WTC11 (cell line): ENCODE results near the gene ACOX2. TPM values are rescaled to one million over a fixed set of nuclear protein-coding genes. Genes with fewer than 3 reads are reported as not detected.

Source experiments
- ATAC-seq: fragments of 200-7000 bp; cut with Tn5 transposase; 2 replicates; pipeline ENCODE4 v1.10.0; 2021; ENCODE audit warnings: mild to moderate bottlenecking, moderate library complexity
- CTCF ChIA-PET: fragments of 300-600 bp; sonication (Branson Sonifier 250); formaldehyde crosslinking; loops from one replicate; lab custom pipeline; 2021; ENCODE audit warnings: antibody characterized with exemption; lab: Charles Lee
- POLR2A ChIA-PET: fragments of 350-600 bp; sonication (Branson Sonifier 250); formaldehyde crosslinking; loops from one replicate; lab custom pipeline; 2021; ENCODE audit warnings: antibody characterized with exemption; lab: Charles Lee
- DNase-seq: peaks from one replicate; pipeline ENCODE4 v3.0.0; 2021; ENCODE audit warnings: low spot score
- H3K27ac Mint-ChIP-seq: 2 replicates; pipeline ENCODE4 v1.8.0; 2021; ENCODE audit warnings: mixed read lengths
- H3K27me3 Mint-ChIP-seq: 2 replicates; pipeline ENCODE4 v1.8.0; 2021; ENCODE audit warnings: low read depth, mild to moderate bottlenecking, moderate library complexity, mixed read lengths
- H3K36me3 Mint-ChIP-seq: 2 replicates; pipeline ENCODE4 v1.8.0; 2021; ENCODE audit warnings: mixed read lengths
- H3K4me1 Mint-ChIP-seq: 2 replicates; pipeline ENCODE4 v1.8.0; 2022; ENCODE audit warnings: mixed read lengths
- H3K4me3 Mint-ChIP-seq: 2 replicates; pipeline ENCODE4 v1.8.0; 2021; ENCODE audit warnings: mild to moderate bottlenecking, moderate library complexity, mixed read lengths
- H3K9me3 Mint-ChIP-seq: 2 replicates; pipeline ENCODE4 v1.8.0; 2021; ENCODE audit warnings: mixed read lengths
- AR ChIP-seq: fragments of 250-450 bp; sonication (Bioruptor Pico); IDR thresholded peaks from 2 replicates; pipeline ENCODE4 v1.9.0; 2021; ENCODE audit warnings: mild to moderate bottlenecking
- ATF1 ChIP-seq: sonication (generic); formaldehyde crosslinking; IDR thresholded peaks from 2 replicates; pipeline ENCODE4 v1.8.1; 2023; ENCODE audit warnings: mild to moderate bottlenecking, moderate library complexity, missing genetic modification reagents
- CTCF ChIP-seq: fragments of 200-600 bp; IDR thresholded peaks from 2 replicates; pipeline ENCODE4 v1.8.0; 2022; ENCODE audit warnings: antibody characterized with exemption
- E2F5 ChIP-seq: sonication (generic); formaldehyde crosslinking; IDR thresholded peaks from 2 replicates; pipeline ENCODE4 v1.8.1; 2022; ENCODE audit warnings: mild to moderate bottlenecking, moderate library complexity, missing genetic modification reagents
- EMX1 ChIP-seq: fragments of 250-450 bp; sonication (Bioruptor Pico); IDR thresholded peaks from 2 replicates; pipeline ENCODE4 v1.8.0; 2021; ENCODE audit warnings: mild to moderate bottlenecking
- ERG ChIP-seq: fragments of 250-450 bp; sonication (Bioruptor Pico); IDR thresholded peaks from 2 replicates; pipeline ENCODE4 v1.8.0; 2021; ENCODE audit warnings: mild to moderate bottlenecking
- FOXJ3 ChIP-seq: sonication (generic); formaldehyde crosslinking; IDR thresholded peaks from 2 replicates; pipeline ENCODE4 v1.9.0; 2021; ENCODE audit warnings: missing genetic modification reagents, mild to moderate bottlenecking, borderline replicate concordance
- GRHL2 ChIP-seq: fragments of 250-450 bp; sonication (Bioruptor Pico); IDR thresholded peaks from 2 replicates; pipeline ENCODE4 v1.8.0; 2022; ENCODE audit warnings: mild to moderate bottlenecking, moderate library complexity; ENCODE audit not compliant: insufficient replicate concordance, severe bottlenecking
- GTF2I ChIP-seq: fragments of 250-450 bp; sonication (Bioruptor Pico); conservative IDR thresholded peaks from 2 replicates; pipeline ENCODE4 v1.4.0; 2021; ENCODE audit warnings: mild to moderate bottlenecking
- JAZF1 ChIP-seq: fragments of 250-450 bp; sonication (Bioruptor Pico); IDR thresholded peaks from 2 replicates; pipeline ENCODE4 v1.9.0; 2021; ENCODE audit warnings: moderate library complexity, mild to moderate bottlenecking, inconsistent platforms
- JUN ChIP-seq: sonication (generic); formaldehyde crosslinking; IDR thresholded peaks from 2 replicates; pipeline ENCODE4 v1.8.0; 2023; ENCODE audit warnings: mild to moderate bottlenecking, missing genetic modification reagents
- NR2C2 ChIP-seq: sonication (generic); formaldehyde crosslinking; IDR thresholded peaks from 2 replicates; pipeline ENCODE4 v1.8.0; 2022; ENCODE audit warnings: mild to moderate bottlenecking, missing genetic modification reagents
- OVOL2 ChIP-seq: fragments of 250-450 bp; sonication (Bioruptor Pico); IDR thresholded peaks from 2 replicates; pipeline ENCODE4 v1.9.0; 2021; ENCODE audit warnings: mild to moderate bottlenecking, borderline replicate concordance
- PREB ChIP-seq: sonication (generic); formaldehyde crosslinking; IDR thresholded peaks from 2 replicates; pipeline ENCODE4 v1.8.1; 2022; ENCODE audit warnings: mild to moderate bottlenecking, missing genetic modification reagents, moderate library complexity, borderline replicate concordance
- RELA ChIP-seq: sonication (generic); formaldehyde crosslinking; IDR thresholded peaks from 2 replicates; pipeline ENCODE4 v1.8.1; 2022; ENCODE audit warnings: missing genetic modification reagents, mild to moderate bottlenecking, borderline replicate concordance
- RORB ChIP-seq: fragments of 250-450 bp; sonication (Bioruptor Pico); IDR thresholded peaks from 2 replicates; pipeline ENCODE4 v1.9.0; 2021; ENCODE audit warnings: mild to moderate bottlenecking
- TEAD1 ChIP-seq: sonication (generic); formaldehyde crosslinking; IDR thresholded peaks from 2 replicates; pipeline ENCODE4 v1.8.0; 2022; ENCODE audit warnings: mild to moderate bottlenecking, missing genetic modification reagents
- TEAD4 ChIP-seq: sonication (generic); formaldehyde crosslinking; IDR thresholded peaks from 2 replicates; pipeline ENCODE4 v1.8.0; 2022; ENCODE audit warnings: mild to moderate bottlenecking, missing genetic modification reagents
- ZBTB21 ChIP-seq: sonication (generic); formaldehyde crosslinking; IDR thresholded peaks from 2 replicates; pipeline ENCODE4 v1.8.1; 2023; ENCODE audit warnings: mild to moderate bottlenecking, missing genetic modification reagents, borderline replicate concordance
- ZNF138 ChIP-seq: sonication (generic); formaldehyde crosslinking; conservative IDR thresholded peaks from 2 replicates; pipeline ENCODE4 v1.8.1; 2022; ENCODE audit warnings: mild to moderate bottlenecking, moderate library complexity, missing genetic modification reagents
- ZNF219 ChIP-seq: sonication (generic); formaldehyde crosslinking; IDR thresholded peaks from 2 replicates; pipeline ENCODE4 v1.8.0; 2023; ENCODE audit warnings: missing genetic modification reagents, mild to moderate bottlenecking, borderline replicate concordance
- ZNF263 ChIP-seq: sonication (generic); formaldehyde crosslinking; IDR thresholded peaks from 2 replicates; pipeline ENCODE4 v1.8.1; 2022; ENCODE audit warnings: low read depth, mild to moderate bottlenecking, moderate library complexity, missing genetic modification reagents
- ZNF423 ChIP-seq: fragments of 250-450 bp; sonication (Bioruptor Pico); IDR thresholded peaks from 2 replicates; pipeline ENCODE4 v2.1.2; 2022; ENCODE audit warnings: mild to moderate bottlenecking, moderate library complexity
- ZSCAN18 ChIP-seq: fragments of 250-450 bp; sonication (Bioruptor Pico); IDR thresholded peaks from 2 replicates; pipeline ENCODE4 v2.1.2; 2022; ENCODE audit warnings: mild to moderate bottlenecking, moderate library complexity
- total RNA-seq: library from RNA; stranded (reverse); gene quantifications from 3 replicates; pipeline ENCODE4 v1.2.3, GENCODE V29; 2021

The ACOX2 gene
- total RNA-seq, 1 experiment from 2014 or later: 1.1 TPM

- H3K9me3 Mint-ChIP-seq: no peaks in the 10 kb centered on the region
- no peak for TF ChIP-seq ZNF219 (CRISPR knock-in tag)
- TF ChIP-seq E2F5: no peak
- TF ChIP-seq RELA: no peak
- no peak for TF ChIP-seq FOXJ3 (CRISPR knock-in tag)
- no peak for TF ChIP-seq OVOL2 (CRISPR knock-in tag)
- TF ChIP-seq EMX1: no peak
- TF ChIP-seq AR (CRISPR knock-in tag): no peak
- no peak for TF ChIP-seq ZNF138
- no peak for TF ChIP-seq JUN (CRISPR knock-in tag)
- TF ChIP-seq TEAD1 (CRISPR knock-in tag): no peak
- no peak overlapping the region for H3K27ac Mint-ChIP-seq
- ChIA-PET POLR2A (no interaction called here), CTCF (interaction anchor here (1.0 to 1.5 kb wide), 2 partner anchors 38 to 348 kb away, joined by 3 read pairs; no protein-coding TSS in a partner anchor)
- no peak for ATAC-seq
- no peaks in the 10 kb centered on the region for H3K36me3 Mint-ChIP-seq
- H3K4me1 Mint-ChIP-seq: peaks cover 7% of the 10 kb centered on the region
- no peak for DNase-seq
- no peak overlapping the region for H3K4me3 Mint-ChIP-seq
- no peaks in the 10 kb centered on the region for H3K27me3 Mint-ChIP-seq
These were observed 1.2 kb downstream of the ACOX2 start for GRCh38 chr3:58535531-58536500.

GRCh38 chr3:58534592-58535494 lies 2.1 kb downstream of the ACOX2 start:
- Mint-ChIP-seq H3K4me1 (peaks cover 7% of the 10 kb centered on the region), H3K27ac (no peak overlapping the region), H3K27me3 (no peaks in the 10 kb centered on the region), H3K4me3 (no peak overlapping the region), H3K36me3 (no peaks in the 10 kb centered on the region), H3K9me3 (no peaks in the 10 kb centered on the region)
- ChIA-PET POLR2A (no interaction called here), CTCF (interaction anchor here (1.0 to 1.5 kb wide), 3 partner anchors 25 to 347 kb away, joined by 3 read pairs; no protein-coding TSS in a partner anchor)
- DNase-seq (no peak), ATAC-seq (no peak)
- no peak for TF ChIP-seq ZBTB21 (CRISPR knock-in tag)
- no peak for TF ChIP-seq ZSCAN18
- TF ChIP-seq ERG: no peak
- TF ChIP-seq ZNF219 (CRISPR knock-in tag): no peak
- no peak for TF ChIP-seq TEAD4
- no peak for TF ChIP-seq ATF1 (CRISPR knock-in tag)
- no peak for TF ChIP-seq ZNF263 (CRISPR knock-in tag)
- no peak for TF ChIP-seq GTF2I
- no peak for TF ChIP-seq JAZF1 (CRISPR knock-in tag)
- no peak for TF ChIP-seq RORB (CRISPR knock-in tag)
- TF ChIP-seq CTCF: no peak
- TF ChIP-seq PREB (CRISPR knock-in tag): no peak
- TF ChIP-seq ZNF138: no peak
- no peak for TF ChIP-seq GRHL2 (CRISPR knock-in tag)
- TF ChIP-seq NR2C2 (CRISPR knock-in tag): no peak
- no peak for TF ChIP-seq ZNF423 (CRISPR knock-in tag)
